Kidney epithelial cell (primary cell): Measurements from ENCODE around the gene RAPGEF3. TPM values are rescaled to one million over a fixed set of nuclear protein-coding genes. Genes with fewer than 3 reads are reported as not detected.

Experiments
- DNase-seq: peaks from one replicate; pipeline ENCODE4 v3.0.0-alpha.2; 2010; ENCODE audit warnings: low read depth
- H3K27me3 ChIP-seq: 2 replicates; pipeline ENCODE4 v1.6.0; 2011; ENCODE audit warnings: low read length; ENCODE audit not compliant: control insufficient read depth, insufficient read depth
- H3K36me3 ChIP-seq: 2 replicates; pipeline ENCODE4 v1.5.1; 2011; ENCODE audit warnings: low read length; ENCODE audit not compliant: control insufficient read depth, insufficient read depth
- H3K4me3 ChIP-seq: 2 replicates; pipeline ENCODE4 v1.5.1; 2011; ENCODE audit warnings: low read depth, mild to moderate bottlenecking, control low read depth, low read length
- CTCF ChIP-seq: IDR thresholded peaks from 2 replicates; pipeline ENCODE4 v1.5.1; 2011; ENCODE audit warnings: mild to moderate bottlenecking, moderate library complexity, low read length, control low read depth, inconsistent platforms; ENCODE audit not compliant: insufficient read depth, poor library complexity, severe bottlenecking
- total RNA-seq: library from RNA; depleted of rRNA; stranded (reverse); fragments of >200 nt; gene quantifications from 2 replicates; pipeline ENCODE4 v1.2.3, GENCODE V29; 2015

RAPGEF3 gene
- total RNA-seq, 1 donor from 2014 or later, result 14.3 TPM

- no peak for TF ChIP-seq CTCF
- H3K4me3 ChIP-seq, result no peak overlapping the region
- H3K36me3 ChIP-seq, result peaks cover 9% of the 10 kb centered on the region
- H3K27me3 ChIP-seq, result no peaks in the 10 kb centered on the region
- no peak for DNase-seq
These were observed 30.5 kb upstream of the RAPGEF3 start for GRCh38 chr12:47789141-47789540.

GRCh38 chr12:47787596-47788319 is 29.1 kb upstream of the RAPGEF3 start:
- H3K36me3 ChIP-seq, result peaks cover 8% of the 10 kb centered on the region
- no peak overlapping the region for H3K4me3 ChIP-seq
- no peak for DNase-seq
- no peaks in the 10 kb centered on the region for H3K27me3 ChIP-seq
- no peak for TF ChIP-seq CTCF

GRCh38 chr12:47786662-47787280 is 28.1 kb upstream of the RAPGEF3 start:
- no peaks in the 10 kb centered on the region for H3K27me3 ChIP-seq
- no peak for DNase-seq
- H3K36me3 ChIP-seq, result peaks cover 8% of the 10 kb centered on the region
- TF ChIP-seq CTCF, result no peak
- no peak overlapping the region for H3K4me3 ChIP-seq

GRCh38 chr12:47785887-47786661 is 27.4 kb upstream of the RAPGEF3 start:
- H3K27me3 ChIP-seq, result no peaks in the 10 kb centered on the region
- H3K36me3 ChIP-seq, result peaks cover 6% of the 10 kb centered on the region
- no peak overlapping the region for H3K4me3 ChIP-seq
- TF ChIP-seq CTCF, result no peak
- no peak for DNase-seq

GRCh38 chr12:47785036-47785886 is 26.6 kb upstream of the RAPGEF3 start:
- TF ChIP-seq CTCF, result no peak
- Histone ChIP-seq H3K4me3 (no peak overlapping the region), H3K27me3 (no peaks in the 10 kb centered on the region), H3K36me3 (peaks cover 6% of the 10 kb centered on the region)
- no peak for DNase-seq
